Lung (tissue), 12 donors: ENCODE measurements around the gene HIRIP3. TPM values are rescaled to one million over a fixed set of nuclear protein-coding genes. Genes with fewer than 3 reads are reported as not detected.
A peak's percentile ranks its signal among the peaks of the same experiment; 100 is the strongest.

Source experiments
- ATAC-seq: fragments of 200-7000 bp; cut with Tn5 transposase; one replicate; pipeline ENCODE4 v1.9.1; 2020; ENCODE audit warnings: moderate number of reproducible peaks; ENCODE audit not compliant: insufficient read depth, low FRiP score
- DNase-seq, 3 donors: peaks; one replicate each; pipeline ENCODE4 v3.0.0-alpha.2; 2013 to 2017
- H3K27ac ChIP-seq, 2 donors: one replicate each; pipeline ENCODE4 v1.5.1; 2013; ENCODE audit warnings: mild to moderate bottlenecking in 2 of 2, moderate library complexity in 2 of 2, control low read depth in 1 of 2, inconsistent platforms in 1 of 2, low read depth in 1 of 2, low read length in 1 of 2
- H3K27me3 ChIP-seq, 3 donors: one replicate each; pipeline ENCODE4 v1.5.1; 2013; ENCODE audit warnings: low read length in 2 of 3; ENCODE audit not compliant: control insufficient read depth in 3 of 3, insufficient read depth in 3 of 3
- H3K36me3 ChIP-seq, 4 donors: one replicate each; pipeline ENCODE4 v1.5.1; 2013; ENCODE audit warnings: low read length in 4 of 4, mild to moderate bottlenecking in 1 of 4, moderate library complexity in 1 of 4; ENCODE audit not compliant: control insufficient read depth in 4 of 4, insufficient read depth in 4 of 4
- H3K4me1 ChIP-seq, 5 donors: one replicate each; pipeline ENCODE4 v1.5.1; 2013; ENCODE audit warnings: low read length in 5 of 5, mild to moderate bottlenecking in 2 of 5, moderate library complexity in 1 of 5; ENCODE audit not compliant: control insufficient read depth in 5 of 5, insufficient read depth in 5 of 5
- H3K4me3 ChIP-seq: one replicate; pipeline ENCODE4 v1.5.1; 2013; ENCODE audit warnings: mild to moderate bottlenecking, control low read depth, moderate library complexity
- H3K9ac ChIP-seq, 2 donors: one replicate each; pipeline ENCODE4 v1.5.1; 2013; ENCODE audit warnings: low read length in 2 of 2, control low read depth in 1 of 2; ENCODE audit not compliant: insufficient read depth in 1 of 2
- H3K9me3 ChIP-seq, 4 donors: one replicate each; pipeline ENCODE4 v1.5.1; 2013; ENCODE audit warnings: low read length in 3 of 4, mild to moderate bottlenecking in 1 of 4, moderate library complexity in 1 of 4; ENCODE audit not compliant: control insufficient read depth in 4 of 4, insufficient read depth in 3 of 4
- CTCF ChIP-seq: IDR thresholded peaks from 2 replicates; pipeline ENCODE4 v1.5.1; 2012; ENCODE audit warnings: mild to moderate bottlenecking; ENCODE audit errors: control extremely low read depth, extremely low read depth
- WGBS, 2 donors: extraction: QIAGEN DNeasy Blood & Tissue Kit; methylation state at CpG; one replicate each; pipeline ENCODE4 v1.1.7; 2013; 5-methylcytosine and 5-hydroxymethylcytosine counted together
- polyA plus RNA-seq, 2 donors: library from polyadenylated mRNA; stranded (reverse); fragments of 200-250 nt; gene quantifications; one replicate each; pipeline ENCODE4 v1.2.1, GENCODE V29; 2013
- total RNA-seq, 2 donors: library from RNA; depleted of rRNA in 1 of 2; stranded (reverse); fragments of >200 nt in 1 of 2; gene quantifications; one replicate each; pipeline ENCODE4 v1.2.1, GENCODE V29; 2014 to 2021
- donor health status: control.
- donor health status: control.
- donor health status: Bipolar disorder and iron deficiency.
- donor health status: healthy.
- donor health status: DM: yes; HTN: yes; CAD: no.

The HIRIP3 gene
- total and polyA plus RNA-seq, 4 donors: 13.1 to 22.7 (median 17.7) TPM

- Histone ChIP-seq H3K27ac (no peak overlapping the region), H3K4me1 (peaks cover 0 to 21% (median 13%) of the 10 kb centered on the region in 5 donors), H3K9ac (no peak overlapping the region), H3K4me3 (no peak overlapping the region), H3K36me3 (peaks cover 2 to 52% (median 28%) of the 10 kb centered on the region in 4 donors), H3K9me3 (no peaks in the 10 kb centered on the region), H3K27me3 (no peaks in the 10 kb centered on the region)
- ATAC-seq: no peak
- DNase-seq: no peak
- TF ChIP-seq CTCF: no peak
- 57 to 72% methylated on average over 7 of the region's 7 CpGs for WGBS, 2 donors
Observed at GRCh38 chr16:29992344-29992967, 3.0 kb downstream of the HIRIP3 start.

- no peaks in the 10 kb centered on the region for H3K9me3 ChIP-seq
- ATAC-seq: no peak
- H3K4me3 ChIP-seq: no peak overlapping the region
- H3K27ac ChIP-seq: peak overlapping the region in 1 of 2 donors; percentile 58
- 90 to 94% methylated on average over 5 of the region's 5 CpGs for WGBS, 2 donors
- no peak for DNase-seq
- TF ChIP-seq CTCF: no peak
- H3K9ac ChIP-seq: no peak overlapping the region
- peaks cover 2 to 61% (median 31%) of the 10 kb centered on the region in 4 donors for H3K36me3 ChIP-seq
- H3K4me1 ChIP-seq: peaks cover 0 to 18% (median 14%) of the 10 kb centered on the region in 5 donors
- no peaks in the 10 kb centered on the region for H3K27me3 ChIP-seq
Observed at GRCh38 chr16:29991571-29991904, 3.9 kb downstream of the HIRIP3 start.

GRCh38 chr16:29990883-29991570, 4.4 kb downstream of the HIRIP3 start:
- peaks cover 0 to 18% (median 12%) of the 10 kb centered on the region in 5 donors for H3K4me1 ChIP-seq
- WGBS, 2 donors: 91 to 92% methylated on average over 32 to 35 of the region's 35 CpGs

More at GRCh38 chr16:29990883-29991570, 4.4 kb downstream of the HIRIP3 start:
- peaks cover 4 to 66% (median 34%) of the 10 kb centered on the region in 4 donors for H3K36me3 ChIP-seq
- no peaks in the 10 kb centered on the region for H3K9me3 ChIP-seq
- H3K27me3 ChIP-seq: no peaks in the 10 kb centered on the region
- no peak for TF ChIP-seq CTCF
- DNase-seq (no peak), ATAC-seq (no peak)
- H3K4me3 ChIP-seq: no peak overlapping the region
- H3K9ac ChIP-seq: no peak overlapping the region
- H3K27ac ChIP-seq: peak overlapping the region in 1 of 2 donors; percentile 58
